H1 (cell line): ENCODE data around the gene PITRM1. TPM values are rescaled to one million over a fixed set of nuclear protein-coding genes. Genes with fewer than 3 reads are reported as not detected.

Experiments
- CTCF ChIA-PET: fragments of 300-600 bp; sonication (Branson Sonifier 250); formaldehyde crosslinking; loops from one replicate; lab custom pipeline; 2021; ENCODE audit not compliant: partially characterized antibody; lab: Charles Lee
- POLR2A ChIA-PET: fragments of 300-600 bp; sonication (Branson Sonifier 250); formaldehyde crosslinking; loops from one replicate; lab custom pipeline; 2021; ENCODE audit warnings: inconsistent platforms; ENCODE audit not compliant: partially characterized antibody; lab: Charles Lee
- DNase-seq, 2 experiments: peaks; one replicate each; pipeline versions ENCODE4 v3.0.0 to v3.0.0-alpha.2; 2010 to 2022; ENCODE audit warnings: low spot score in 2 of 2, low read depth in 1 of 2, mixed read lengths in 1 of 2
- FAIRE-seq: peaks from 2 replicates; lab custom pipeline; 2011; peaks lifted over from hg19 to GRCh38; lab: Jason Lieb, UNC
- H2AFZ ChIP-seq: 2 replicates; pipeline ENCODE4 v1.8.1; 2012; ENCODE audit warnings: low read length, inconsistent platforms
- H2AK5ac ChIP-seq: 2 replicates; pipeline ENCODE4 v1.6.1; 2013; ENCODE audit warnings: low read depth, low read length
- H2BK120ac ChIP-seq: replicated peaks from 2 replicates; pipeline ENCODE3; 2013; ENCODE audit warnings: low read depth, low read length, inconsistent platforms
- H2BK12ac ChIP-seq: 2 replicates; pipeline ENCODE4 v1.6.1; 2013; ENCODE audit warnings: low read depth, low read length
- H2BK15ac ChIP-seq: 2 replicates; pipeline ENCODE4 v1.6.1; 2013; ENCODE audit warnings: low read length
- H2BK20ac ChIP-seq: 2 replicates; pipeline ENCODE4 v1.6.1; 2013; ENCODE audit warnings: low read length
- H2BK5ac ChIP-seq: 2 replicates; pipeline ENCODE4 v1.6.1; 2013; ENCODE audit warnings: low read depth, low read length
- H3K14ac ChIP-seq: 2 replicates; pipeline ENCODE4 v1.6.1; 2013; ENCODE audit warnings: inconsistent platforms; ENCODE audit not compliant: insufficient read length
- H3K18ac ChIP-seq: 2 replicates; pipeline ENCODE4 v1.6.1; 2013; ENCODE audit warnings: low read length; ENCODE audit errors: extremely low read depth
- H3K23ac ChIP-seq: 2 replicates; pipeline ENCODE4 v1.6.1; 2013; ENCODE audit warnings: inconsistent platforms; ENCODE audit not compliant: insufficient read length
- H3K23me2 ChIP-seq: 2 replicates; pipeline ENCODE4 v1.6.1; 2013; ENCODE audit warnings: low read depth, low read length
- H3K27ac ChIP-seq: 2 replicates; pipeline ENCODE4 v1.6.1; 2011; ENCODE audit warnings: low read depth, low read length, inconsistent platforms
- H3K27me3 ChIP-seq, 4 experiments: replicated peaks in 1 of 4; 1 replicate in 1 of 4; 2 replicates in 3 of 4; pipeline versions ENCODE4 v1.6.1 to v1.8.1; 2011 to 2013; ENCODE audit warnings: low read length in 3 of 4, mild to moderate bottlenecking in 3 of 4, inconsistent platforms in 2 of 4, mixed read lengths in 2 of 4, moderate library complexity in 1 of 4; ENCODE audit not compliant: control insufficient read depth in 3 of 4, insufficient read depth in 3 of 4; ENCODE audit errors: extremely low read depth in 1 of 4
- H3K36me3 ChIP-seq, 4 experiments: 2 replicates each; pipeline versions ENCODE4 v1.6.1 to v1.8.1; 2011 to 2013; ENCODE audit warnings: mild to moderate bottlenecking in 4 of 4, low read length in 3 of 4, moderate library complexity in 2 of 4, control low read depth in 1 of 4, inconsistent platforms in 1 of 4; ENCODE audit not compliant: insufficient read depth in 4 of 4, control insufficient read depth in 2 of 4
- H3K4ac ChIP-seq: replicated peaks from 2 replicates; pipeline ENCODE3; 2013; ENCODE audit warnings: low read length, low read depth, mixed read lengths, inconsistent platforms; ENCODE audit not compliant: insufficient read length
- H3K4me1 ChIP-seq, 4 experiments: replicated peaks in 1 of 4; 1 replicate in 1 of 4; 2 replicates in 3 of 4; pipeline versions ENCODE4 v1.6.1 to v1.8.1; 2011 to 2013; ENCODE audit warnings: low read length in 3 of 4, inconsistent platforms in 2 of 4, mixed read lengths in 1 of 4; ENCODE audit not compliant: insufficient read depth in 4 of 4, control insufficient read depth in 3 of 4
- H3K4me2 ChIP-seq, 2 experiments: 2 replicates each; pipeline versions ENCODE4 v1.6.1 to v1.8.1; 2011 to 2013; ENCODE audit warnings: low read depth in 2 of 2, low read length in 2 of 2, control low read depth in 1 of 2, inconsistent platforms in 1 of 2, mild to moderate bottlenecking in 1 of 2; ENCODE audit not compliant: insufficient read depth in 1 of 2
- H3K4me3 ChIP-seq, 4 experiments: fragments of 200-600, 300-600 bp in 1 of 4; sonication (generic), shearing (Covaris generic), sonication (Bioruptor Twin) in 1 of 4; 2 replicates each; pipeline versions ENCODE4 v1.5.1 to v1.8.1; 2011 to 2016; ENCODE audit warnings: low read length in 4 of 4, low read depth in 3 of 4, control low read depth in 2 of 4, inconsistent platforms in 2 of 4, mild to moderate bottlenecking in 2 of 4, mixed read lengths in 1 of 4, moderate library complexity in 1 of 4; ENCODE audit not compliant: insufficient read depth in 2 of 4; ENCODE audit errors: extremely low read depth in 1 of 4
- H3K56ac ChIP-seq: replicated peaks from 2 replicates; pipeline ENCODE3; 2013; ENCODE audit warnings: low read depth, mild to moderate bottlenecking, mixed read lengths, low read length, inconsistent platforms; ENCODE audit not compliant: insufficient read length
- H3K79me1 ChIP-seq: 2 replicates; pipeline ENCODE4 v1.6.1; 2013; ENCODE audit warnings: low read depth, low read length, control low read depth
- H3K79me2 ChIP-seq, 2 experiments: 2 replicates each; pipeline versions ENCODE4 v1.6.1 to v1.8.1; 2012 to 2013; ENCODE audit warnings: low read length in 2 of 2, mild to moderate bottlenecking in 2 of 2, inconsistent platforms in 1 of 2; ENCODE audit not compliant: insufficient read depth in 2 of 2, control insufficient read depth in 1 of 2
- H3K9ac ChIP-seq, 4 experiments: replicated peaks in 1 of 4; 1 replicate in 1 of 4; 2 replicates in 3 of 4; pipeline versions ENCODE4 v1.6.1 to v1.8.1; 2011 to 2013; ENCODE audit warnings: low read depth in 3 of 4, low read length in 3 of 4, control low read depth in 2 of 4, mild to moderate bottlenecking in 2 of 4, moderate library complexity in 2 of 4, inconsistent platforms in 1 of 4; ENCODE audit errors: extremely low read depth in 1 of 4
- H3K9me3 ChIP-seq, 2 experiments: 2 replicates each; pipeline versions ENCODE4 v1.6.1 to v1.8.1; 2012 to 2013; ENCODE audit warnings: mild to moderate bottlenecking in 2 of 2, moderate library complexity in 2 of 2, control low read depth in 1 of 2, inconsistent platforms in 1 of 2, low read depth in 1 of 2, low read length in 1 of 2, mixed read lengths in 1 of 2; ENCODE audit not compliant: insufficient read depth in 2 of 2
- H4K20me1 ChIP-seq, 2 experiments: replicated peaks in 1 of 2; 2 replicates each; pipeline versions ENCODE3 to v1.8.1; 2011 to 2013; ENCODE audit warnings: inconsistent platforms in 2 of 2, low read length in 2 of 2, mild to moderate bottlenecking in 1 of 2; ENCODE audit not compliant: insufficient read depth in 2 of 2, control insufficient read depth in 1 of 2
- H4K5ac ChIP-seq: 2 replicates; pipeline ENCODE4 v1.6.1; 2013; ENCODE audit warnings: low read length, low read depth, mixed read lengths, inconsistent platforms; ENCODE audit not compliant: insufficient read length
- H4K8ac ChIP-seq: 2 replicates; pipeline ENCODE4 v1.8.0; 2013; ENCODE audit warnings: mild to moderate bottlenecking, moderate library complexity, low read length, inconsistent platforms; ENCODE audit not compliant: insufficient read depth; ENCODE audit errors: extremely low read depth
- H4K91ac ChIP-seq: replicated peaks from 2 replicates; pipeline ENCODE3; 2013; ENCODE audit warnings: low read length, mixed read lengths, inconsistent platforms; ENCODE audit not compliant: insufficient read length
- BACH1 ChIP-seq: IDR thresholded peaks from 2 replicates; pipeline ENCODE4 v1.6.1; 2012; ENCODE audit warnings: low read length, improper control_type of control experiment
- CBX8 ChIP-seq: fragments of 300-800, 300-1000 bp; sonication (generic); IDR thresholded peaks from 2 replicates; pipeline ENCODE4 v1.7.1; 2016; ENCODE audit warnings: low read depth, low read length, borderline replicate concordance
- EZH2 ChIP-seq: fragments of 200-600 bp; sonication (generic); IDR thresholded peaks from 2 replicates; pipeline ENCODE4 v1.7.1; 2012; ENCODE audit warnings: low read depth, mild to moderate bottlenecking, moderate library complexity, low read length, inconsistent platforms; ENCODE audit not compliant: severe bottlenecking
- NRF1 ChIP-seq: IDR thresholded peaks from 2 replicates; pipeline ENCODE4 v1.6.1; 2011; ENCODE audit warnings: mild to moderate bottlenecking, low read depth, low read length, improper control_type of control experiment
- SIN3A ChIP-seq, 2 experiments: IDR thresholded peaks in 1 of 2; conservative IDR thresholded peaks in 1 of 2; 2 replicates each; pipeline ENCODE4 v1.6.1; 2011 to 2012; ENCODE audit warnings: low read length in 2 of 2, improper control_type of control experiment in 1 of 2, low read depth in 1 of 2, mild to moderate bottlenecking in 1 of 2
- ZNF274 ChIP-seq: IDR thresholded peaks from 2 replicates; pipeline ENCODE4 v1.7.0; 2012; ENCODE audit warnings: low read length, borderline replicate concordance; ENCODE audit errors: extremely low read depth
- WGBS, 2 experiments: shearing (Covaris generic) in 1 of 2; methylation state at CpG; one replicate each; pipeline versions ENCODE4 v1.1.6 to v1.1.7; 2013 to 2015; ENCODE audit warnings: low lambda C conversion rate in 2 of 2, mixed read lengths in 2 of 2, inconsistent platforms in 1 of 2, low coverage in 1 of 2, missing lambda C conversion rate in 1 of 2; ENCODE audit not compliant: insufficient replicate concordance in 2 of 2, insufficient coverage in 1 of 2, insufficient read length in 1 of 2; ENCODE audit errors: extremely low coverage in 1 of 2, missing lambda C conversion rate in 1 of 2; 5-methylcytosine and 5-hydroxymethylcytosine counted together
- polyA plus RNA-seq, 7 experiments: library from polyadenylated mRNA; depleted of rRNA in 3 of 7; stranded (reverse) in 5 of 7; unstranded in 2 of 7; fragments of >200 nt in 5 of 7; fragments of 200-250 nt in 2 of 7; gene quantifications; 1 replicate in 5 of 7; 2 replicates in 1 of 7; 4 replicates in 1 of 7; pipeline versions ENCODE4 v1.2.1 to v1.2.3, GENCODE V29; 2011 to 2013; ENCODE audit warnings: missing spikeins in 2 of 7, mixed read lengths in 2 of 7
- total RNA-seq: library from RNA; stranded (reverse); fragmentation: NEBNext Ultra II Directional; extraction: Animal tissue kit (Norgen Biotek cat#: 25700); gene quantifications from 2 replicates; pipeline ENCODE4 v1.2.1, GENCODE V29; 2021

Gene PITRM1
- total and polyA plus RNA-seq, 2 of the 8 experiments (the other 6 are each of a cell fraction or from before 2014, with no cell fraction given), result 18.6 to 31.5 TPM

DNA sequence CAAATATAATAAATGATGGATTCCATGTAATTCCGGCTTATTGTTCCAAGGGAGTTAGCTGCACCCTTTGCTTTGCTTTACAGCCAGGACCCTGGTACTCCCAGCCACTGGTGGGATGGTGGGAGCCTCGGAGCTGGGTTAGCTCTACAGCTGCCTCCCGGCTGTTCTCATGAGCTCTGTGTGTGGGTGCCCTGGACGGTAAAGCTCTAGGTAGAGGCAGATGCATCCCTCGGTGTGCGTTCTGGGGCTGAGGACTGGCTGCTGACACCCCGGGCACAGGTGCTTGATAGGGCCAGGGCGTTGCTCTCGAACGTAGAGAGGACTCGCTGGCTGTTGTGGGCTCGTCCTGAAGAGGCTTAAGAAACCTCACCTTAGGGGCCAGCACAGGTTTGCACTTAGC is 55.1 kb downstream of the PITRM1 start:
- WGBS, 2 experiments, result 97% methylated on average over 12 of the region's 12 CpGs; no CpG with 5 or more reads in 1 of the 2 experiments
- peaks cover 7 to 11% of the 10 kb centered on the region in 2 experiments for H4K20me1 ChIP-seq
- H3K9me3 ChIP-seq, result no peaks in the 10 kb centered on the region
- ChIA-PET POLR2A (interaction anchor here (1.1 to 1.2 kb wide), 2 partner anchors 10 to 43 kb away, joined by 3 read pairs; no protein-coding TSS in a partner anchor), CTCF (interaction anchor here (1.4 kb wide), 1 partner anchor 16 kb away, joined by 4 read pairs; no protein-coding TSS in a partner anchor)
- no peak overlapping the region for H2AFZ ChIP-seq
- DNase-seq, result no peak
- H3K14ac ChIP-seq, result no peak overlapping the region
- no peak overlapping the region for H3K4me3 ChIP-seq
- no peak overlapping the region for H2BK15ac ChIP-seq
- FAIRE-seq, result no peak
- no peak overlapping the region for H2BK5ac ChIP-seq
- H3K56ac ChIP-seq, result no peak overlapping the region
- no peak overlapping the region for H3K27ac ChIP-seq
- no peak overlapping the region for H2BK120ac ChIP-seq
- no peak overlapping the region for H3K9ac ChIP-seq
- H3K4me2 ChIP-seq, result no peak overlapping the region
- no peak overlapping the region for H4K91ac ChIP-seq
- H3K4ac ChIP-seq, result no peak overlapping the region
- H3K23me2 ChIP-seq, result no peaks in the 10 kb centered on the region
- no peaks in the 10 kb centered on the region for H3K4me1 ChIP-seq
- H3K79me1 ChIP-seq, result no peaks in the 10 kb centered on the region
- H3K36me3 ChIP-seq, result peaks cover 29 to 77% (median 52%) of the 10 kb centered on the region in 4 experiments
- H3K27me3 ChIP-seq, result no peaks in the 10 kb centered on the region
- no peak overlapping the region for H3K23ac ChIP-seq
- no peak overlapping the region for H4K8ac ChIP-seq
- H4K5ac ChIP-seq, result no peak overlapping the region
- no peak overlapping the region for H2BK12ac ChIP-seq
- TF ChIP-seq BACH1 (no peak), SIN3A (conservative IDR thresholded peaks at IDR 0.05 in 1 of 2, IDR thresholded peaks at IDR 0.05 in 1 of 2; ENCODE audit: low read depth in 1 of 2, low read length in 2 of 2) (no peak), NRF1 (no peak), CBX8 (no peak), ZNF274 (no peak), EZH2 (no peak)
- no peak overlapping the region for H2AK5ac ChIP-seq
- H3K18ac ChIP-seq, result no peak overlapping the region
- H3K79me2 ChIP-seq, result no peaks in the 10 kb centered on the region
- H2BK20ac ChIP-seq, result no peak overlapping the region
